ENCODE results near the gene L2HGDH.

DNA sequence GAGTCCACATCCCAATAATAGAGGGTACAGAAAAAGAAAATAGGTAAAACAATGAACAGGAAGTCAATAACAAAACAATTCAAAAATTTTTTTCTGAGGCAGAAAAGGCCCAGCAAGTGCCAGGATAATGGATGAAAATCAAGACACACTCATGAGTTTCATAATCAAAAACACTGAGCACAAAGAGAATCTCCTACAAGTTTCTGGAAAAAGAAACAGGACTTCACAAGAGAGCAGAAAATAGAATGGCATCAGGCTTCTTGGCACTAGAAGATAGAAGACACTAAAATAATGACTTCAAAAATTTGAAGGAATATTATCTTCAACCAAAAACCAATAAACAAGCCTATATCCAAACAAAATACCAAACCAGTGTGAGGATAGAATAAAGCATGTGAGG is 36.9 kb upstream of the L2HGDH start:
- TF ChIP-seq, protein P1, sequence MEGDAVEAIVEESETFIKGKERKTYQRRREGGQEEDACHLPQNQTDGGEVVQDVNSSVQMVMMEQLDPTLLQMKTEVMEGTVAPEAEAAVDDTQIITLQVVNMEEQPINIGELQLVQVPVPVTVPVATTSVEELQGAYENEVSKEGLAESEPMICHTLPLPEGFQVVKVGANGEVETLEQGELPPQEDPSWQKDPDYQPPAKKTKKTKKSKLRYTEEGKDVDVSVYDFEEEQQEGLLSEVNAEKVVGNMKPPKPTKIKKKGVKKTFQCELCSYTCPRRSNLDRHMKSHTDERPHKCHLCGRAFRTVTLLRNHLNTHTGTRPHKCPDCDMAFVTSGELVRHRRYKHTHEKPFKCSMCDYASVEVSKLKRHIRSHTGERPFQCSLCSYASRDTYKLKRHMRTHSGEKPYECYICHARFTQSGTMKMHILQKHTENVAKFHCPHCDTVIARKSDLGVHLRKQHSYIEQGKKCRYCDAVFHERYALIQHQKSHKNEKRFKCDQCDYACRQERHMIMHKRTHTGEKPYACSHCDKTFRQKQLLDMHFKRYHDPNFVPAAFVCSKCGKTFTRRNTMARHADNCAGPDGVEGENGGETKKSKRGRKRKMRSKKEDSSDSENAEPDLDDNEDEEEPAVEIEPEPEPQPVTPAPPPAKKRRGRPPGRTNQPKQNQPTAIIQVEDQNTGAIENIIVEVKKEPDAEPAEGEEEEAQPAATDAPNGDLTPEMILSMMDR (IDR thresholded peaks at IDR 0.05) = no peak
- TF ChIP-seq POLR2A (IDR thresholded peaks at IDR 0.05) (no peak), POLR2AphosphoS5 (IDR thresholded peaks at IDR 0.05) (no peak)

Data from stomach (tissue), 4 donors.